Stimulated activated naive CD8-positive, alpha-beta T cell treated with anti-CD3 and anti-CD28 coated beads, Interleukin-15, amount 100 ng/mL, for 72 hours (primary cell): ENCODE measurements around the gene DACH1.
"Not testable (repeated sequence)": the region's sequence is repeated elsewhere in the genome, so short reads cannot be mapped to it uniquely, and the experiment has no call there.

Experiments used
- ATAC-seq: fragments of 150-1000 bp; cut with Tn5 transposase; 2 replicates; pipeline ENCODE4 v1.10.0; 2021; ENCODE audit warnings: mild to moderate bottlenecking, moderate library complexity
- DNase-seq, 2 donors: peaks; one replicate each; pipeline ENCODE4 v3.0.0; 2021 to 2022
- H3K27ac Mint-ChIP-seq, 2 donors: one replicate each; pipeline ENCODE4 v1.8.0; 2022; ENCODE audit warnings: mild to moderate bottlenecking in 2 of 2, mixed read lengths in 2 of 2, moderate library complexity in 2 of 2
- H3K27me3 Mint-ChIP-seq: one replicate; pipeline ENCODE4 v1.8.0; 2022; ENCODE audit warnings: mixed read lengths
- H3K4me1 Mint-ChIP-seq: one replicate; pipeline ENCODE4 v1.8.0; 2022; ENCODE audit warnings: mild to moderate bottlenecking, mixed read lengths
- H3K4me3 Mint-ChIP-seq, 2 donors: one replicate each; pipeline ENCODE4 v1.8.0; 2022; ENCODE audit warnings: mild to moderate bottlenecking in 2 of 2, mixed read lengths in 2 of 2, moderate library complexity in 1 of 2
- H3K9me3 Mint-ChIP-seq, 2 donors: one replicate each; pipeline ENCODE4 v1.8.0; 2022; ENCODE audit warnings: mixed read lengths in 2 of 2

The DACH1 gene

DNA sequence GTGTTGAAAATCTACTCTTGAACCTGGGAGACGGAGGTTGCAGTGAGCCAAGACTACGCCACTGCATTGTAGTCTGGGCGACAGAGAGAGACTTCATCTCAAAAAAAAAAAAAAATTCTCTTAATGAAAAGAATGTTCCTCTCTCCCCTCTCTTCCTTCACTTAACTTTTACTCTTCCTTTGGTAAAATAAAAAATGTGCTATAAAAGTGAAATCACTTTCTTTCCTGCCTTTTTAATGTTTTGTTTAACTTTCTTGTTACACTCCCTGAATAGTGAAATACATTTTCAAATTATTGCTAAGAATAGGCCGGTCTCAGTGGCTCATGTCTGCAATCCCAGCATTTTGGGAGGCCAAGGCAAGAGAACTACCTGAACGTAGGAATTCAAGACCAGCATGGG, 86.5 kb downstream of the DACH1 start:
- no peaks in the 10 kb centered on the region for H3K4me1 Mint-ChIP-seq
- H3K27me3 Mint-ChIP-seq, result no peaks in the 10 kb centered on the region
- DNase-seq (no peak), ATAC-seq (no peak)
- no peaks in the 10 kb centered on the region for H3K9me3 Mint-ChIP-seq
- no peak overlapping the region for H3K4me3 Mint-ChIP-seq
- H3K27ac Mint-ChIP-seq, result no peak overlapping the region

DNA sequence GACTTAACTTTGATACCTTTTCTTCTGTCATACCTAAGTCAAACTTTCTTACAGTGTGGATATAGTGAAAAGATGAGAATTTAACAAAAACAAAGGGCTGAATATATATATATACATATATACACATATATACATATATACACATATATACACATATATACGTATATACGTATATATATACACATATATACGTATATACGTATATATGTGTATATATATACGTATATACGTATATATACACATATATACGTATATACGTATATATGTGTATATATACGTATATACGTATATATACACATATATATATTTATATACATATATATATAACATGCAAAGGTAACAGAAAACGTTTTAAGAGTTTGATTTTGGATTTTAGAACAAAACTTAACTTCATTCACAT, 88.0 kb downstream of the DACH1 start:
- H3K27ac Mint-ChIP-seq, H3K4me3 Mint-ChIP-seq, DNase-seq, H3K4me1 Mint-ChIP-seq, ATAC-seq, H3K9me3 Mint-ChIP-seq, H3K27me3 Mint-ChIP-seq: not testable (repeated sequence)

DNA sequence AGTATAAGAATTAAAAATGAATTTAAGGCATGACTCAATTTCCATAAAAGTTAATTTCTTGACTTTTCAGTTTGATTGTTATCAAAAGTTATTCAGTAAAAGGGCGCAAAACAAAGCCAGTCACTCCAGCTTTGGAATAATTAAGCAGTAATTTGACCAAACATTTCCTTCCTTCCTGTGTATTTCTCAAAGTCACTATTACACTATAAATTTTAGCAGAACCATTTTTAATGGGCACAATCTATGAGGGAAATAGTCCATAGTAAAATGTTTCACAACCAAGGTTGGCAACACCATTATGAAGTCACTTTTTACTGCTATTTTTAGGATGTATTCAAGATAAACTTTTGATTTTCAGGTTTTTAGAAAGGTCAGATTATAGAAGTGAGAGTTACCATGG, 91.0 kb downstream of the DACH1 start:
- no peaks in the 10 kb centered on the region for H3K9me3 Mint-ChIP-seq
- ATAC-seq, result no peak
- H3K27ac Mint-ChIP-seq, result no peak overlapping the region
- H3K4me3 Mint-ChIP-seq, result no peak overlapping the region
- no peak for DNase-seq
- no peaks in the 10 kb centered on the region for H3K27me3 Mint-ChIP-seq
- no peaks in the 10 kb centered on the region for H3K4me1 Mint-ChIP-seq

DNA sequence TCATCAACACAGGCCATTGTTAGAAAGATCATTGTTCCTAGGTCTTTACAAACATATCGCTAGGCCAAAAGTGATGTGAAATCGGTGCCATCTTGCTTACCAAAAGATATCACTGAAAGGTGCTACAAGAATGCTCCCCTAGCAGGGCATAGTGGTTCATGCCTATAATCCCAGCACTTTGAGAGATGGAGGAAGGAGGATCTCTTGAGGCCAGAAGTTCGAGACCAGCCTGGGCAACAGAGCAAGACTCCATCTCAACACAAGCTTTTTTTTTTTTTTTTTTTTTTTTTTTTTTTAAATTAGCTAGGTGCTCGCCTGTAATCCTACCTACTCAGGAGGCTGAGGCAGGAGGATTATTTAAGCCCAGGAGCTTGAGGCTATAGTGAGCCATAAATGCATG, 92.1 kb downstream of the DACH1 start:
- no peak for ATAC-seq
- no peaks in the 10 kb centered on the region for H3K9me3 Mint-ChIP-seq
- H3K4me3 Mint-ChIP-seq, result no peak overlapping the region
- H3K4me1 Mint-ChIP-seq, result no peaks in the 10 kb centered on the region
- no peak for DNase-seq
- H3K27me3 Mint-ChIP-seq, result no peaks in the 10 kb centered on the region
- no peak overlapping the region for H3K27ac Mint-ChIP-seq

DNA sequence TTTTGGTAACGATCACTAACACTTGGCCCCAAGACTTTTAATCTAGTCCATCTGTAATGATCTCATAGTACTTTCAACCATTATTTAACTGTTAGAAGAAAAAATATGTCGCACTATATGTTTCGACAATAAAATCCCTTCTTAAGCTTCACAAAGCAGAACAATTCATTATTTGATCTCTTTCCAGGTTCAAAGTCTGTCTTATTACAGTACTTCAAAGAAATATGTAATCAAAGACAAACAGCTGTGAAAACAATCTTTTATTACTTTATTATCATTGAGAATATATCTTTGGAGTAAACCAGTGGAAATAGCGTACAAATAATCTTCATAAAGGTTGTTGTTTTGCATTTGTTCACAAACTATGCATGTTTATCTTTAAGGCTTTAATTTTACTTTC, 93.5 kb downstream of the DACH1 start:
- Mint-ChIP-seq H3K9me3 (no peaks in the 10 kb centered on the region), H3K4me1 (no peaks in the 10 kb centered on the region), H3K27me3 (no peaks in the 10 kb centered on the region), H3K4me3 (no peak overlapping the region), H3K27ac (no peak overlapping the region)
- DNase-seq, result no peak
- no peak for ATAC-seq

DNA sequence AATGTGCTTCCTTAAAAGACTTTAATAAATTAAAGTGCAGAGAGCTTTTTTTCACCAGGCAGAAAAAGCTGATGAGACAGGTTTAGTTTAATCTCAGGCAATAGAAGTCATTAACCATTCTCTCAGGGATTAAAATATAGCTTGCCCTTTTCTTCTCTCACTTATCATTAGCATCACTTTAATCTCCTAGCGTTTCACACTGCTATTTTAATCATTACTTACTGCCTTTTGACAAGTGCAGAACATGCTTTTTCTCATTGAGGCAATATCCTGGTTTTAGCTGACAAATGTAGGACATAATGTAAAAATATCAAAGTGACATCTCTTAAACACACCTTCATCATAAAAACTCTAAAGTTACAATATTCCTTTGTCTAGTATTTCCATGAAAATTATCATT, 94.6 kb downstream of the DACH1 start:
- no peak for DNase-seq
- Mint-ChIP-seq H3K27me3 (no peaks in the 10 kb centered on the region), H3K4me3 (no peak overlapping the region), H3K4me1 (no peaks in the 10 kb centered on the region), H3K27ac (no peak overlapping the region), H3K9me3 (no peaks in the 10 kb centered on the region)
- ATAC-seq, result no peak

DNA sequence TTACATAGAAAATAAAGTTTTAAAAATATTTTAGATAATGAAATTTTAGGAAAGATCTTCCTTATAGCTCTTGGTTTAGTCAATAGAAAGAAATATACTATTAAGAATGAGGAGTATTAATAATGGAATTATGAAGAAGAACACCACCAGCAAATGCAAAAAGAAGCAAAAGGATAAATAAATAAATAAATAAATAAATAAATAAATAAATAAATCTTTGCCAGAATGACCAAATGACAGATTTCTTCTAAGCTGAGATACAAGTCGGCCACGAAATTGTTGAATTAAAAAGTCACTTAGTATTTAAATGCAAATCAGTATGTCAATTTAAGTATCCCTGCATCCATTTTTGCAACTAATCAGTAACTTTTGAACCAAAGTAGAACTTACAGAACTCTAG, 95.9 kb downstream of the DACH1 start:
- no peak overlapping the region for H3K4me3 Mint-ChIP-seq

DNA sequence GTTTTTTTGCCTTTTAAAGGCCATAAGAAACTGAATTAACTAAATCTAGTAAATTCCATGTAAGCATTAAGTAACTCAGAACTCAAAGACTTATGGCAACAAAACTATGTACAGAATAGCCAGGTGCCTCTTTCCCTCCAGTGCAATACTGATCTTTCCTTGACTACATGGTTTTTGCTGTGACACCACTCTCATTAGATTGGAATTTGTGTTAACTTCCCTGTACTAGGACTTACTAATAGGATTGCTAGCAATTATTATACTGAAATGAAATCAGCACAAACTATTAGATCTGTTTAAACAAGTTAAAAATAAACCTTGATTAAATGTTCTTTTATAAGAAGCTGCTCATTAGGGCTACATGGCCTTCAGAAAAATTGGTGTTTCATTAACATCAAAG, 96.3 kb downstream of the DACH1 start:
- DNase-seq (no peak), ATAC-seq (no peak)
- Mint-ChIP-seq H3K4me1 (no peaks in the 10 kb centered on the region), H3K27ac (no peak overlapping the region), H3K9me3 (no peaks in the 10 kb centered on the region), H3K4me3 (no peak overlapping the region), H3K27me3 (no peaks in the 10 kb centered on the region)

More for the DNA sequence above, 95.9 kb downstream of the DACH1 start:
- no peaks in the 10 kb centered on the region for H3K27me3 Mint-ChIP-seq
- DNase-seq, result no peak
- H3K9me3 Mint-ChIP-seq, result no peaks in the 10 kb centered on the region
- H3K27ac Mint-ChIP-seq, result no peak overlapping the region
- ATAC-seq, result no peak
- no peaks in the 10 kb centered on the region for H3K4me1 Mint-ChIP-seq

DNA sequence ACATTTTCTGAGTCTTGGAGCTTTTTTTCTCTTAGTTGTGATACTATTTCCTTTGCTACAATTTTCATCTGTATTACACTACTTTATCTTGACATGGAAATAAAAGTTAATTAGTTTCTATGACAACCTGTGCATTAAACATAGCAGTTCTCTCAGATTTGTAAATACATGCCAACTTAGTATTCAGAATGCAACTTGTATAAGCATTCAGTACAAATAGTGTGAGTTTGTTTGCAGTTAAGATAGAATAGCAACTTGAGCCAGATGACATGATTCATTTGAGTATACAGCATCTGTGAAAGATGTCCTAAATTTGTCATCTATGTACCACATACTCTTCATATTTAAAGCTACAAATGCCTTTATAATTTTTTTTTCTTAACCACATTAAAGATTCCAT, 98.1 kb downstream of the DACH1 start:
- H3K27ac Mint-ChIP-seq, result no peak overlapping the region
- H3K4me3 Mint-ChIP-seq, result no peak overlapping the region
- no peaks in the 10 kb centered on the region for H3K27me3 Mint-ChIP-seq
- no peaks in the 10 kb centered on the region for H3K4me1 Mint-ChIP-seq
- DNase-seq, result no peak
- peaks cover 0 to 8% of the 10 kb centered on the region in 2 donors for H3K9me3 Mint-ChIP-seq
- ATAC-seq, result no peak

DNA sequence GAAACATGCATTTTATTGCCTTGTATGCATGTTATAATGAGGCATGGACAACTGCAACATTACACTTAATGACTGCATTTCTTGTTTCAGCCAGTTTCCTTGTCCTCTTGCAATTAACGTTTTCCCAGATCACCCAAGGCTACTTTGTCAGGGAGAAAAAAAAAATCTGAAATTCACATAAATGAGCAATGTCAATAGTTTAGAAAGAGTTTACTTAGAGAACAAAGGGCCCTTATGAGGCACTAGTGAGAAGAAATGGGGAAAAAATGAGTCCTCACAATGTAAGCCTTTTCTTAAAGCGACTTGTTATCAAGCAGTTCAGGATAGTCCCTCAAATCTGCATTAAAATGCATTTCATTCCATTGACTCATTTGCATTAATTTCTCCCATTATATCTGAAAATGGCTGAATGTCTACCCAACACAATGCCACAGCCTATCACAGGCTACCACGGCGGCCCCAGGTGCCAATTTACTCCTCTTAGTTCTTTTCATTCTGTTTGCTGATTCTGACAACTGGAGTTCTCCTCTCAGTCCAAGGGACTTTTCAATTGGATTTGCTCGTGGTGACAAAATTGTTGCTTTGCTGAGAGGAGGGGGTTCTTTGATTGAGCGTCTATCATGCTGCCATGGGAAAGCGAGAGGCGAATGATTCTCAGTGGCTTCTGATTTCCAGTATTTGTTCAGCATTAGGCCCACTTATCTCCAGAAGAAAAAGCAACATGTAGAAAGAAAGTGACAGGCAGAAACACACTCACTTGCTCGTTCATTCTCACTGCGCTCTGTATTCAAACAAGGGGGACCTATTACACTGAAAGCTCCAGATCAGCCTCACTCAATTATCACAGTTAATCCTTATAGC, 107.1 kb downstream of the DACH1 start:
- Mint-ChIP-seq H3K27ac (no peak overlapping the region), H3K9me3 (peaks cover 0 to 2% of the 10 kb centered on the region in 2 donors), H3K4me1 (no peaks in the 10 kb centered on the region), H3K27me3 (no peaks in the 10 kb centered on the region), H3K4me3 (no peak overlapping the region)
- no peak for ATAC-seq
- DNase-seq, result no peak

DNA sequence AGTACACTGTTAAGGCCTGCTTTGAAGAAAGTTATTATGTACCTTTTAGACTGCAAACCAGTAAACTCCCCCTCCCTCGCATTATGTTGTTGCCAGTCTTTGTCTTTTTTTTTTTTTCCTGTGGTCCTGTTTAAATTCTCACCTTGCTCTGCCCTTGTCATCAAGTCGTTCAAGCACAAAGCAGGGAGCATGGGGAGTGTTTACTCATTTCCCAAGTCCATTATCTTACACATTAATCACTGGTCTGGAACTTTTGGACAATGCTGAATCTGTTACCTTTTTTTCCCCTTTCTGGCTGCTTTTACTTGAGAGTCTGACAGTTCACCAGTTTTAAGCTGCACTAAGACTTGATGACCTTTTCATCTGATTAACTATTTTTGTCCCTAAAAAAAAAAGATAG, 108.2 kb downstream of the DACH1 start:
- DNase-seq (no peak), ATAC-seq (no peak)
- Mint-ChIP-seq H3K4me1 (no peaks in the 10 kb centered on the region), H3K4me3 (no peak overlapping the region), H3K27ac (no peak overlapping the region), H3K9me3 (no peaks in the 10 kb centered on the region), H3K27me3 (no peaks in the 10 kb centered on the region)

DNA sequence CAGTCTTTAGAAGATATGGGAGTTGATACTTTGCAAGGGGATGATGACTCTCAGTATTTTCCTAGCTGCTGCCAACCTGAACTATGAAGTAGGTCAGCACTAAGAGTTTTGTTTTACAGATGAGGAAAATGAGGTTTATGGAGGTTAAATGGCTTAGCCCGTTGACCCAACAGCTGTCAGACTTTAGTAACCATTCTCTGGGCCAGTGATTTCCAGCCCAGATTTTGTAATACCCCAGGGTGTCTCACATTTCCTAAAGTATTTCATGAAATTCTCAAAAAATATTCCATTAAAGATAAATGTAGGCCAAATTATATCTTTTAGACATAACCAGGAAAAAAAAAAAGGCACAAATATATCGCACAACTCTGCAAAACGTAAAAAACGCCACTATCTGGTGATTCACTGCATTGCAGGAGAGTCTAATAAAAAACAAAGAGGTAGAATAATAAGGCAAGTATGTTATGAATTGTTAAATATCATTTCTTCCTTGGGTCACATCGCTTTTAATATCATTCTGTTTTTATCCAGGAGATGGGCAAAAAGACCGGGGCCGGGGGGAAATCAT, 112.5 kb downstream of the DACH1 start:
- H3K27ac Mint-ChIP-seq, result no peak overlapping the region
- no peaks in the 10 kb centered on the region for H3K9me3 Mint-ChIP-seq
- H3K27me3 Mint-ChIP-seq, result no peaks in the 10 kb centered on the region
- no peaks in the 10 kb centered on the region for H3K4me1 Mint-ChIP-seq
- no peak overlapping the region for H3K4me3 Mint-ChIP-seq
- ATAC-seq, result no peak
- DNase-seq, result no peak

DNA sequence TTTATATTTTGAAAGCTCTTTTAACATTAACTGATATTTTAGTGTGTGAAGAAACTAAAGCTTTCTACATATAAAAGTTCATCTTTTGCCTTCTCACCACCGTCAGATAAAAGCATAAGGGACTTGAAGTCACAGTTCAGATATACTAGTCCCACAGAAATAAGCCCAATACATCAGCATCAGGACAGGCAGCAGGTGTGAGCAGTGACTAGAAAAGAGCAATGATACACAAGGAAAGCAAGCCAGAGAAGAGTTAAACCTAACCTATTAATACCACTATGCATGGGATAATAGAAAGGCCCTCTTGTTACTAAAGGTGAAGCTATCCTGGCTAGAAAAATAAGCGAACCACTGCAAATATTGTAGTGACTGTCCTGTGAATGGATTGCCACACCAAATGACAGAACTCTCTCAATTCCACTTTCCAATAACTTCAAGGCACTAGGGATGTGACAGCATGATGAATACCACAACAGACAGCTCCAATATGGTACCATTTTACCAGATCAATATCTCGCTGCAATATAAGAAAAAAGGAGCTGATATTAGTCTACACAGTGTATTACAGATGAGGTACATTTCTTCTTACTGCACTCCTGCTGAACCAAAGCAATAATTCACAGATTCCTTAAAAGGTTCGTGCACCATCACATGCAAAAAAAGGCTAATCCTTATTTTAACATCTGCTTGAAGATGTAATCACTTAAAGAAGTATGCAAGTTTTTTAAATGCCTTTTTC, 114.1 kb downstream of the DACH1 start:
- ATAC-seq, result no peak
- Mint-ChIP-seq H3K27me3 (no peaks in the 10 kb centered on the region), H3K4me1 (no peaks in the 10 kb centered on the region), H3K9me3 (no peaks in the 10 kb centered on the region), H3K4me3 (no peak overlapping the region), H3K27ac (no peak overlapping the region)
- DNase-seq, result no peak

DNA sequence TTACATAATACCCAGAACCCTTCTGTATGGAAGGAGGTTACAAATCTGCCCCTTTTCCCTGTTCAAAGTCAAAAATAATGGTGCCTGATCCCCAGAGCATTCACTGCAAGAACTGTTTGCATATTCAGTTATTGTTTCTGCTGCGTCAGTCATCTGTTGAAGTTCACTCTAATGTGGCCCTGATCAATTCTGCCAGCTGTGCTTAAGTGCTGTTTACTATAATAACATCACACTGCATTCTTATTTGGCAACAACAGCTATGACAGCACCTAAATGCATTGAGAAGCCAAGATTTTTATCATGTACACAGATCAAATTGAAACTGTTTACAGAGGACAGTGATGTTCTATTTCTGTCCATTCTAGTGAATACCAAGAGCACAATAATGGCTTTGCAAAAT, 115.9 kb downstream of the DACH1 start:
- Mint-ChIP-seq H3K27ac (no peak overlapping the region), H3K9me3 (no peaks in the 10 kb centered on the region), H3K27me3 (no peaks in the 10 kb centered on the region), H3K4me3 (no peak overlapping the region), H3K4me1 (no peaks in the 10 kb centered on the region)
- no peak for ATAC-seq
- no peak for DNase-seq

DNA sequence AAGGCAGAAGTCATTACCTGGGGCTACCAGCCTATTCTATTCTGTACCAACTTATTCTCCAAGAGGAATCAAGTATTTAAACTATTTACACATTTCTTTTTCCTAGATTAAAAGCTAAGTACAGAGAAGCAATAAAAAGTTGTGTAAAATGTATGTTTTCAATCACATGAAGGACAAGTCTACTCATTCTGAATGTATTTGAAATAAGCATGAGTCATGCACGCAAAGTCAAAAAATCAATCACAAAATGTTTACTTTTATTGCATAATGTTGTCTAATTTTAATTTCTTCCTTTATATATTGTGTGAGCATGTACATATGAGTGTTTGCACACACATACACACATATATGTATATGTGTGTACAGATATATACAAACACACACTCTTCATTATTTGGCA, 136.7 kb downstream of the DACH1 start:
- no peak overlapping the region for H3K4me3 Mint-ChIP-seq
- no peaks in the 10 kb centered on the region for H3K9me3 Mint-ChIP-seq
- ATAC-seq, result no peak
- DNase-seq, result no peak
- H3K4me1 Mint-ChIP-seq, result no peaks in the 10 kb centered on the region
- no peaks in the 10 kb centered on the region for H3K27me3 Mint-ChIP-seq
- H3K27ac Mint-ChIP-seq, result no peak overlapping the region

DNA sequence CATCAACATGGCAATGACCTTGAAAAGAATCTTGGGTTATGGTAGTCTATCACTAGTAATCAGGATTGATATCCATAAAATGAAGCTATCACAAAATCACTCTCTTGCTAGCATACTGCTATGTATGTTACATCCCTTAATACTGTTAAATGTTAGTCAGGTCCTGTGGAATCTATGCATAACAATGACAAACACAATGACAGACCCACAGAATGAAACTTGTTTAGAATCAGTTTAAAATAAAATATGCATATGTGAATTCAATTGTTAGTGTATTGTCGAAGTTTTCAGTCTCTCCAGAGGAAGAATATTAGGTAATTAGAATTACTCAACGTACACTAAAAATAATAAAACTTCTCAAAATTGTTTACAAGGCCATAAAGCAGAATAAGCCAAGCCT, 137.6 kb downstream of the DACH1 start:
- DNase-seq (no peak), ATAC-seq (no peak)
- H3K9me3 Mint-ChIP-seq, result no peaks in the 10 kb centered on the region
- H3K4me3 Mint-ChIP-seq, result no peak overlapping the region
- H3K27me3 Mint-ChIP-seq, result no peaks in the 10 kb centered on the region
- no peak overlapping the region for H3K27ac Mint-ChIP-seq
- no peaks in the 10 kb centered on the region for H3K4me1 Mint-ChIP-seq
